ENCODE measurements around the gene ARSG. TPM values are rescaled to one million over a fixed set of nuclear protein-coding genes. Genes with fewer than 3 reads are reported as not detected.

The ARSG gene
- total and polyA plus RNA-seq, 12 donors = 0.95 to 6.2 (median 3.5) TPM

GRCh38 chr17:68341482-68341881 is 50.2 kb downstream of the ARSG start:
- intact Hi-C loops (cut with DNase I) = no loop called here
- Histone ChIP-seq H3K27ac (no peak overlapping the region), H3K9me3 (no peaks in the 10 kb centered on the region), H3K4me1 (peaks cover 0 to 28% (median 0%) of the 10 kb centered on the region in 9 donors), H3K4me3 (no peak overlapping the region), H3K36me3 (no peaks in the 10 kb centered on the region), H3K27me3 (no peaks in the 10 kb centered on the region)
- no peak for TF ChIP-seq CTCF (IDR thresholded peaks at IDR 0.05)
- WGBS, 2 donors = 91 to 94% methylated on average over 5 of the region's 5 CpGs
- ATAC-seq (no peak), DNase-seq (no peak)

GRCh38 chr17:68343976-68344375 is 52.7 kb downstream of the ARSG start:
- TF ChIP-seq CTCF (IDR thresholded peaks at IDR 0.05) = no peak
- ATAC-seq = no peak
- H3K9me3 ChIP-seq = no peaks in the 10 kb centered on the region

GRCh38 chr17:68344701-68345136 is 53.4 kb downstream of the ARSG start:
- DNase-seq (no peak), ATAC-seq (peak in 2 of 8 donors; percentile 50 to 53)
- no peak for TF ChIP-seq CTCF (IDR thresholded peaks at IDR 0.05)
- H3K4me3 ChIP-seq = no peak overlapping the region
- H3K27me3 ChIP-seq = no peaks in the 10 kb centered on the region
- H3K4me1 ChIP-seq = peaks cover 0 to 55% (median 0%) of the 10 kb centered on the region in 9 donors
- intact Hi-C loops (cut with DNase I) = no loop called here
- no peaks in the 10 kb centered on the region for H3K9me3 ChIP-seq
- no peaks in the 10 kb centered on the region for H3K36me3 ChIP-seq
- peak overlapping the region in 2 of 10 donors; percentile 29 to 87 for H3K27ac ChIP-seq
- WGBS, 2 donors = 71 to 72% methylated on average over 4 of the region's 4 CpGs

More at GRCh38 chr17:68343976-68344375, 52.7 kb downstream of the ARSG start:
- intact Hi-C loops (cut with DNase I) = no loop called here
- H3K27ac ChIP-seq = peak overlapping the region in 1 of 10 donors; percentile 87
- no peaks in the 10 kb centered on the region for H3K36me3 ChIP-seq
- no peaks in the 10 kb centered on the region for H3K27me3 ChIP-seq
- no peak for DNase-seq
- H3K4me1 ChIP-seq = peaks cover 0 to 52% (median 0%) of the 10 kb centered on the region in 9 donors
- 85 to 87% methylated on average over 5 of the region's 5 CpGs for whole genome bisulfite sequencing, 2 donors
- no peak overlapping the region for H3K4me3 ChIP-seq

GRCh38 chr17:68346448-68346847 is 55.2 kb downstream of the ARSG start:
- Histone ChIP-seq H3K36me3 (no peaks in the 10 kb centered on the region), H3K27ac (peak overlapping the region in 2 of 10 donors; percentile 55 to 87), H3K4me1 (peaks cover 0 to 59% (median 0%) of the 10 kb centered on the region in 9 donors), H3K9me3 (no peaks in the 10 kb centered on the region), H3K27me3 (no peaks in the 10 kb centered on the region), H3K4me3 (no peak overlapping the region)
- no peak for TF ChIP-seq CTCF (IDR thresholded peaks at IDR 0.05)
- peak in 1 of 2 donors; percentile 31 for DNase-seq
- 83 to 90% methylated on average over 13 of the region's 13 CpGs for WGBS, 2 donors
- intact Hi-C loops (cut with DNase I) = no loop called here
- peak in 6 of 8 donors; percentile 22 to 56 (median 50) for ATAC-seq
